Stomach (tissue), 9 donors: ENCODE data around the gene IFI27. TPM values are rescaled to one million over a fixed set of nuclear protein-coding genes. Genes with fewer than 3 reads are reported as not detected.

ENCODE experiments used
- DNase-seq, 2 donors: peaks; one replicate each; pipeline versions ENCODE4 v3.0.0 to v3.0.0-alpha.2; 2013 to 2019
- H3K27ac ChIP-seq, 5 donors: fragments of 200-600 bp in 4 of 5; sonication (generic) in 4 of 5; one replicate each; pipeline ENCODE4 v1.5.1; 2013 to 2019; ENCODE audit warnings: mild to moderate bottlenecking in 1 of 5, moderate library complexity in 1 of 5
- H3K27me3 ChIP-seq, 3 donors: fragments of 200-600 bp; sonication (generic); one replicate each; pipeline ENCODE4 v1.5.1; 2017 to 2019; ENCODE audit warnings: mixed run types in 1 of 3
- H3K36me3 ChIP-seq, 4 donors: fragments of 200-600 bp; sonication (generic); 1 replicate in 3 of 4; 2 replicates in 1 of 4; pipeline ENCODE4 v1.5.1; 2016 to 2019
- H3K4me1 ChIP-seq, 4 donors: fragments of 200-600 bp; sonication (generic); one replicate each; pipeline ENCODE4 v1.5.1; 2016 to 2019
- H3K4me3 ChIP-seq, 4 donors: fragments of 200-600 bp; sonication (generic) in 3 of 4; one replicate each; pipeline ENCODE4 v1.5.1; 2016 to 2019; ENCODE audit warnings: mild to moderate bottlenecking in 1 of 4
- H3K9me3 ChIP-seq, 4 donors: fragments of 200-600 bp; sonication (generic); one replicate each; pipeline ENCODE4 v1.5.1; 2016 to 2019
- EP300 ChIP-seq: sonication (generic); formaldehyde crosslinking; IDR thresholded peaks from one replicate; pipeline ENCODE4 v1.6.1; 2017; ENCODE audit warnings: antibody characterized with exemption
- POLR2A ChIP-seq, 4 donors: fragments of 450-650 bp; IDR thresholded peaks; one replicate each; pipeline ENCODE4 v1.6.1; 2016; ENCODE audit warnings: antibody characterized with exemption in 4 of 4, control low read depth in 2 of 4, mild to moderate bottlenecking in 1 of 4, moderate library complexity in 1 of 4
- POLR2AphosphoS5 ChIP-seq, 3 donors: sonication (generic); formaldehyde crosslinking; IDR thresholded peaks; one replicate each; pipeline ENCODE4 v1.6.1; 2016; ENCODE audit warnings: antibody characterized with exemption in 3 of 3
- WGBS, 5 donors: extraction: QIAGEN DNeasy Blood & Tissue Kit in 3 of 5; methylation state at CpG; one replicate each; pipeline versions ENCODE4 v1.1.5 to v1.1.7; 2013 to 2018; 5-methylcytosine and 5-hydroxymethylcytosine counted together
- intact Hi-C: fragments of 100-400 bp; cut with DNase I; formaldehyde crosslinking; loops from one replicate; pipeline ENCODE4 v1.15.1; 2023; ENCODE audit warnings: low total_unique reads
- polyA plus RNA-seq, 3 donors: library from polyadenylated mRNA; stranded (reverse); fragments of 200-250 nt; gene quantifications; one replicate each; pipeline ENCODE4 v1.2.3, GENCODE V29; 2013
- total RNA-seq, 5 donors: library from RNA; depleted of rRNA; stranded (reverse); fragments of >200 nt; gene quantifications; one replicate each; pipeline versions ENCODE4 v1.1.0 to v1.2.3, GENCODE V29; 2014 to 2016
- TF ChIP-seq, protein P1 (sequence below), 7 experiments: fragments of 450-650 bp in 4 of 7; fragments of 200-600 bp in 3 of 7; sonication (generic) in 3 of 7; IDR thresholded peaks; one replicate each; pipeline ENCODE4 v1.5.1; 2016 to 2019; ENCODE audit warnings: antibody characterized with exemption in 7 of 7, control low read depth in 2 of 7, mild to moderate bottlenecking in 1 of 7
- donor health status: healthy with polysubstance abuse.
- donor health status: Bipolar disorder and iron deficiency.
- donor health status: healthy.

Gene IFI27
- total and polyA plus RNA-seq, 8 donors: 12.9 to 1,115 (median 234) TPM

- 82 to 89% (median 84%) methylated on average over 6 to 10 of the region's 10 CpGs for WGBS, 5 donors
- peak in 1 of 2 donors; percentile 16 for DNase-seq
- Histone ChIP-seq H3K4me1 (peaks cover 14 to 31% (median 28%) of the 10 kb centered on the region in 4 donors), H3K27me3 (no peaks in the 10 kb centered on the region), H3K27ac (no peak overlapping the region), H3K4me3 (no peak overlapping the region), H3K36me3 (no peaks in the 10 kb centered on the region), H3K9me3 (peaks cover 0 to 20% (median 15%) of the 10 kb centered on the region in 4 donors)
- intact Hi-C loops: no loop called here
- no peak for TF ChIP-seq EP300
- TF ChIP-seq POLR2AphosphoS5 (IDR thresholded peaks at IDR 0.05): no peak
Observed at GRCh38 chr14:94116701-94117100, 6.2 kb downstream of the IFI27 start.

DNA sequence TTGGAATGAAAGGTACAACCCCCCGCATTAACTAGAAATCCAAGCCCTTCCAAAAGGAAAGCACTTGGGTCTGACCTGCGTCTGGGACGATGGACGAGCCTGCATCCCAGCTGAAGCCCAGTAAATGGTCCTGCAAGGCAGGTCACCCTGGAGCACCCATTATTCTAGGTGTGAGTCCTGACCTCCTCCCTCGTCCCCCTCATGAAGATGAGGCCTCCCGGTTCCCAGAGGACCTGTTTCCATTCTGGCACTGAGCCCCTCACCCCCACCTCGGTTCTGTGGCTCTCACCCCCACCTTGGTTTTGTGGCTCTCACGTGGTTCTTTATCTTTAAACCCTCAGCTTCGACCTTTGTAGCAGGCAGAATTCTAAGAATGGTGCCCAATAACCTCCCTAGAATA lies 7.3 kb downstream of the IFI27 start:
- H3K36me3 ChIP-seq: no peaks in the 10 kb centered on the region
- 61 to 75% (median 72%) methylated on average over 9 of the region's 9 CpGs for WGBS, 5 donors
- H3K27me3 ChIP-seq: no peaks in the 10 kb centered on the region
- DNase-seq: peak in 1 of 2 donors; percentile 14
- intact Hi-C loops: no loop called here
- H3K4me1 ChIP-seq: peaks cover 12 to 28% (median 25%) of the 10 kb centered on the region in 4 donors
- no peak for TF ChIP-seq EP300
- TF ChIP-seq POLR2A (IDR thresholded peaks at IDR 0.05): no peak
- TF ChIP-seq POLR2AphosphoS5 (IDR thresholded peaks at IDR 0.05): no peak
- TF ChIP-seq, protein P1, sequence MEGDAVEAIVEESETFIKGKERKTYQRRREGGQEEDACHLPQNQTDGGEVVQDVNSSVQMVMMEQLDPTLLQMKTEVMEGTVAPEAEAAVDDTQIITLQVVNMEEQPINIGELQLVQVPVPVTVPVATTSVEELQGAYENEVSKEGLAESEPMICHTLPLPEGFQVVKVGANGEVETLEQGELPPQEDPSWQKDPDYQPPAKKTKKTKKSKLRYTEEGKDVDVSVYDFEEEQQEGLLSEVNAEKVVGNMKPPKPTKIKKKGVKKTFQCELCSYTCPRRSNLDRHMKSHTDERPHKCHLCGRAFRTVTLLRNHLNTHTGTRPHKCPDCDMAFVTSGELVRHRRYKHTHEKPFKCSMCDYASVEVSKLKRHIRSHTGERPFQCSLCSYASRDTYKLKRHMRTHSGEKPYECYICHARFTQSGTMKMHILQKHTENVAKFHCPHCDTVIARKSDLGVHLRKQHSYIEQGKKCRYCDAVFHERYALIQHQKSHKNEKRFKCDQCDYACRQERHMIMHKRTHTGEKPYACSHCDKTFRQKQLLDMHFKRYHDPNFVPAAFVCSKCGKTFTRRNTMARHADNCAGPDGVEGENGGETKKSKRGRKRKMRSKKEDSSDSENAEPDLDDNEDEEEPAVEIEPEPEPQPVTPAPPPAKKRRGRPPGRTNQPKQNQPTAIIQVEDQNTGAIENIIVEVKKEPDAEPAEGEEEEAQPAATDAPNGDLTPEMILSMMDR (IDR thresholded peaks at IDR 0.05): no peak
- H3K9me3 ChIP-seq: peaks cover 0 to 20% (median 15%) of the 10 kb centered on the region in 4 donors
- no peak overlapping the region for H3K4me3 ChIP-seq
- no peak overlapping the region for H3K27ac ChIP-seq

GRCh38 chr14:94119071-94119470 lies 8.5 kb downstream of the IFI27 start:
- TF ChIP-seq POLR2A (IDR thresholded peaks at IDR 0.05): no peak
- TF ChIP-seq, protein P1 (IDR thresholded peaks at IDR 0.05): no peak
- TF ChIP-seq EP300: no peak
- no peak for TF ChIP-seq POLR2AphosphoS5 (IDR thresholded peaks at IDR 0.05)
- peak in 1 of 2 donors; percentile 1 for DNase-seq
- peaks cover 0 to 20% (median 15%) of the 10 kb centered on the region in 4 donors for H3K9me3 ChIP-seq
- H3K4me3 ChIP-seq: no peak overlapping the region
- no peak overlapping the region for H3K27ac ChIP-seq
- H3K36me3 ChIP-seq: no peaks in the 10 kb centered on the region
- H3K27me3 ChIP-seq: no peaks in the 10 kb centered on the region
- peaks cover 9 to 16% (median 14%) of the 10 kb centered on the region in 4 donors for H3K4me1 ChIP-seq
- intact Hi-C loops: no loop called here

DNA sequence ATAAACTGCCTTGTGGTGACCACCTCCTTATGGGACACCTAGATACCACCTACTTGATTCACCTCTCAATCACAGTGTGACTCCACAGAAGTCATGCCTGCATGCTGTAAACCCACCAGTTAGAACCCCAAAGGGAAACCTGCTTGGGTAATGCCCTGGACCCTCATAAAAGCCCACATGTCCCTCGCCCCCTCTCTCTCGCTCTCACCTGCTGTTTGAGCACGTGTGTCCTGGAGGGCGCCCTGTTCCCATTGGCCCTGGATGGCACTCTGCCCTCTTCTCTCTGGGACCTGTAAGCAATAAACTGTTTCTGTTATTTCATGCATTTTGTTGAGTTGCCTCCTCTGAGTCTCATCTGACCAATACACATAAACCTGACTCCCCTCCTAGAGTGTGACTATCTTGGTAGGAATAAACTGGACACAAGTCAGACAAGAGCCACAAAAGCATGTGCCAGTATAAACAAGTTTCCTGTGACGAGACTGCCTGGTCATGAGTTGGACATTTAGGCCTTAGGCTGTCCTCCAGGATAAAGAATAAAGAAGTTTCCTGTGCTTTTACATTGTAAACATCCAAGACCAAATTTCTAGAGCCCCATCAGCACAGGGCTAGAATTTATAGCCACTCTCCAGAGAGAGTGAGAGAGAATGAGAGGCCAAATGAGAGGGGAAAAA lies 10.3 kb downstream of the IFI27 start:
- Histone ChIP-seq H3K9me3 (peaks cover 0 to 20% (median 15%) of the 10 kb centered on the region in 4 donors), H3K27me3 (no peaks in the 10 kb centered on the region), H3K4me3 (no peak overlapping the region), H3K27ac (no peak overlapping the region), H3K4me1 (no peaks in the 10 kb centered on the region), H3K36me3 (peaks cover 0 to 3% (median 0%) of the 10 kb centered on the region in 4 donors)
- intact Hi-C loops: no loop called here
- WGBS, 5 donors: 78 to 89% (median 84%) methylated on average over 5 of the region's 5 CpGs
- peak in 1 of 2 donors; percentile 8 for DNase-seq
- TF ChIP-seq EP300 (no peak), POLR2A (IDR thresholded peaks at IDR 0.05) (no peak), POLR2AphosphoS5 (IDR thresholded peaks at IDR 0.05) (no peak)
- TF ChIP-seq, protein P1 (IDR thresholded peaks at IDR 0.05): no peak

DNA sequence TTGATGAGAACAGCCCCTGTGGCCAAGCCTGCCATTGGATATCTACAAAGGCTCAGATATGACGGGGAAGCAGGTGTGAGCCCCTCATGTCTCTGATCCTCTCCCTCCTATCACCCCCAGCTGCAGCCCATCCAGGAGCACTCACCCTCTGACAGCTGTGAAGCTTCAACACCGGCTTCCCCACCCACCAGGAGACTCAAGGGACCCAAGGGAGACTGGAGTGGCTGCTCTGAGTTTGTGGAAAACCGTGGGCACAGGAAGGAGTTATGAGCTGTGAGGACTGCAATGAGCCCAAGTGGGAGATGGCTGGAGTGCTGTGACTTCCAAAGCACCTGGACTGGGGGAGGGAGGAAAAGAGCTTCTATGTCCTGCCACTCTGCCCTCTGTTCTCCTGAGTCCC lies 10.9 kb downstream of the IFI27 start:
- Histone ChIP-seq H3K4me1 (no peaks in the 10 kb centered on the region), H3K27me3 (no peaks in the 10 kb centered on the region), H3K9me3 (peaks cover 0 to 20% (median 15%) of the 10 kb centered on the region in 4 donors), H3K4me3 (no peak overlapping the region), H3K27ac (no peak overlapping the region), H3K36me3 (peaks cover 0 to 10% (median 0%) of the 10 kb centered on the region in 4 donors)
- TF ChIP-seq EP300 (no peak), POLR2AphosphoS5 (IDR thresholded peaks at IDR 0.05) (no peak), POLR2A (IDR thresholded peaks at IDR 0.05) (no peak)
- TF ChIP-seq, protein P1 (IDR thresholded peaks at IDR 0.05): no peak
- intact Hi-C loops: no loop called here
- WGBS, 5 donors: 59 to 78% (median 65%) methylated on average over 3 of the region's 3 CpGs
- no peak for DNase-seq
